Lower leg skin (tissue), 4 donors: ENCODE measurements around the gene PIGQ. TPM values are rescaled to one million over a fixed set of nuclear protein-coding genes. Genes with fewer than 3 reads are reported as not detected.
"Not testable (repeated sequence)": the region's sequence is repeated elsewhere in the genome, so short reads cannot be mapped to it uniquely, and the experiment has no call there.

Experiments
- DNase-seq, 2 donors: peaks; one replicate each; pipeline ENCODE4 v3.0.0-alpha.2; 2019; ENCODE audit warnings: low spot score in 2 of 2
- H3K4me3 ChIP-seq: fragments of 200-600 bp; sonication (generic); 2 replicates; pipeline ENCODE4 v1.5.1; 2017; ENCODE audit warnings: mild to moderate bottlenecking, low read depth; ENCODE audit not compliant: poor library complexity, severe bottlenecking
- CTCF ChIP-seq, 3 donors: fragments of 450-650 bp; IDR thresholded peaks; one replicate each; pipeline ENCODE4 v1.5.1; 2016; ENCODE audit warnings: antibody characterized with exemption in 3 of 3, mild to moderate bottlenecking in 3 of 3, moderate library complexity in 2 of 3
- POLR2A ChIP-seq, 2 donors: fragments of 450-650 bp; IDR thresholded peaks; one replicate each; pipeline ENCODE4 v1.6.1; 2016 to 2017; ENCODE audit warnings: antibody characterized with exemption in 2 of 2, mild to moderate bottlenecking in 1 of 2, moderate library complexity in 1 of 2
- WGBS, 2 donors: methylation state at CpG; one replicate each; pipeline ENCODE4 v1.1.5; 2018; 5-methylcytosine and 5-hydroxymethylcytosine counted together
- intact Hi-C: fragments of 100-400 bp; cut with DNase I; formaldehyde crosslinking; loops from one replicate; pipeline ENCODE4 v1.15.0; 2023; ENCODE audit warnings: low total_unique reads
- total RNA-seq, 4 donors: library from RNA; depleted of rRNA; stranded (reverse); fragments of >200 nt; gene quantifications; one replicate each; pipeline ENCODE4 v1.1.0, GENCODE V29; 2016

Gene PIGQ
- total RNA-seq, 4 donors from 2014 or later = 33.2 to 46.1 (median 43.5) TPM

- TF ChIP-seq CTCF (IDR thresholded peaks at IDR 0.05) (no peak), POLR2A (IDR thresholded peaks at IDR 0.05) (no peak)
- intact Hi-C loops = no loop called here
- WGBS, 2 donors = 50 to 62% methylated on average over 16 of the region's 16 CpGs
- H3K4me3 ChIP-seq = no peak overlapping the region
- DNase-seq = no peak
Measured at GRCh38 chr16:593807-594206, 24.0 kb downstream of the PIGQ start.

- TF ChIP-seq POLR2A (IDR thresholded peaks at IDR 0.05) = no peak
- no peak for TF ChIP-seq CTCF (IDR thresholded peaks at IDR 0.05)
- no peak overlapping the region for H3K4me3 ChIP-seq
- no peak for DNase-seq
- 72 to 73% methylated on average over 11 to 18 of the region's 18 CpGs for WGBS, 2 donors
- intact Hi-C loops = no loop called here
Measured at GRCh38 chr16:595094-595528, 25.3 kb downstream of the PIGQ start.

GRCh38 chr16:595942-596735 lies 26.4 kb downstream of the PIGQ start:
- 75 to 90% methylated on average over 34 of the region's 34 CpGs for WGBS, 2 donors
- TF ChIP-seq CTCF (IDR thresholded peaks at IDR 0.05) (no peak), POLR2A (IDR thresholded peaks at IDR 0.05) (no peak)
- intact Hi-C loops = no loop called here
- no peak overlapping the region for H3K4me3 ChIP-seq
- DNase-seq = no peak

- no peak overlapping the region for H3K4me3 ChIP-seq
- no peak for TF ChIP-seq CTCF (IDR thresholded peaks at IDR 0.05)
- TF ChIP-seq POLR2A (IDR thresholded peaks at IDR 0.05) = no peak
- intact Hi-C loops = no loop called here
- no peak for DNase-seq
- 93 to 97% methylated on average over 12 of the region's 12 CpGs for WGBS, 2 donors
Measured at GRCh38 chr16:596736-597060, 26.9 kb downstream of the PIGQ start.

- WGBS, 2 donors = 91 to 94% methylated on average over 4 to 7 of the region's 7 CpGs
- intact Hi-C loops, DNase-seq, H3K4me3 ChIP-seq: not testable (repeated sequence)
Measured at GRCh38 chr16:597655-598054, 27.9 kb downstream of the PIGQ start.

GRCh38 chr16:598823-599739 lies 29.3 kb downstream of the PIGQ start:
- no peak for TF ChIP-seq CTCF (IDR thresholded peaks at IDR 0.05)
- TF ChIP-seq POLR2A (IDR thresholded peaks at IDR 0.05) = no peak
- DNase-seq = no peak
- intact Hi-C loops = no loop called here
- 97% methylated on average over 40 to 43 of the region's 43 CpGs for whole genome bisulfite sequencing, 2 donors
- H3K4me3 ChIP-seq = no peak overlapping the region
